GM21825 (cell line): ENCODE measurements around the gene TAF12.
"Not testable (repeated sequence)": the region's sequence is repeated elsewhere in the genome, so short reads cannot be mapped to it uniquely, and the experiment has no call there.

Experiments
- ATAC-seq: cut with Tn5 transposase; IDR thresholded peaks from one replicate; pipeline ENCODE4 v1.9.1; 2021; ENCODE audit warnings: mild to moderate bottlenecking, moderate library complexity; ENCODE audit not compliant: unreplicated experiment

Gene TAF12

DNA sequence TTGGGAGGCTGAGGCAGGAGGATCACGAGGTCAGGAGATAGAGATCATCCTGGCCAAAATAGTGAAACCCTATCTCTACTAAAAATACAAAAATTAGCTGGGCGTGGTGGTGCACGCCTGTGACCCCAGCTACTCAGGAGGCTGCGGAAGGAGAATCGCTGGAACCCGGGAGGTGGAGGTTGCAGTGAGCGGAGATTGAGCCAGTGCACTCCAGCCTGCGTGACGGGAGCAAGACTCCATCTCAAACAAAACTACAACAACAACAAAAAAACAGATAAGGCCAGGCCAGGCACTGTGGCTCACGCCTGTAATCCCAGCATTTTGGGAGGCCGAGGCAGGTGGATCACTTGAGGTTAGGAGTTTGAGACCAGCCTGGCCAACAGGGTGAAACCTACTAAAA is 2.5 kb upstream of the TAF12 start:
- not testable (repeated sequence) for ATAC-seq

DNA sequence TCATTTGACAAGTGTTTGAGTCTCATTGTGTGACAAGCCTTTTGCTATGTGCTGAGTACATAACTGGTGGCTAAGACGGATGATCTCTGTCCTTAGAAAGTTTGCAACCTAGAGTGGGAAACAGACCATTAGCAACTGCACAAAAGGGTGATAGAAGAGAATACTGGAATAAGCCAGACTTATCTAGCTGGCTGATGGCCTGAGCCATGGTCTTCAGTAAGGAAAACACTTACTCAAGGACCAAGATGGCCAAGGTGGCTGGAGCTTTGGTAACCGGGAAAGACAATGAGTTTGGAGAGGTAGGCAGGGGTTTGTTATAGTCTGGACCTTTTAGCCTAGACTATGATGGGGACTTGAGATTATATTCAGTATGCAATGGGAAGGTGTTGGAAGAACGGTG is 1.6 kb upstream of the TAF12 start:
- ATAC-seq, result no peak

DNA sequence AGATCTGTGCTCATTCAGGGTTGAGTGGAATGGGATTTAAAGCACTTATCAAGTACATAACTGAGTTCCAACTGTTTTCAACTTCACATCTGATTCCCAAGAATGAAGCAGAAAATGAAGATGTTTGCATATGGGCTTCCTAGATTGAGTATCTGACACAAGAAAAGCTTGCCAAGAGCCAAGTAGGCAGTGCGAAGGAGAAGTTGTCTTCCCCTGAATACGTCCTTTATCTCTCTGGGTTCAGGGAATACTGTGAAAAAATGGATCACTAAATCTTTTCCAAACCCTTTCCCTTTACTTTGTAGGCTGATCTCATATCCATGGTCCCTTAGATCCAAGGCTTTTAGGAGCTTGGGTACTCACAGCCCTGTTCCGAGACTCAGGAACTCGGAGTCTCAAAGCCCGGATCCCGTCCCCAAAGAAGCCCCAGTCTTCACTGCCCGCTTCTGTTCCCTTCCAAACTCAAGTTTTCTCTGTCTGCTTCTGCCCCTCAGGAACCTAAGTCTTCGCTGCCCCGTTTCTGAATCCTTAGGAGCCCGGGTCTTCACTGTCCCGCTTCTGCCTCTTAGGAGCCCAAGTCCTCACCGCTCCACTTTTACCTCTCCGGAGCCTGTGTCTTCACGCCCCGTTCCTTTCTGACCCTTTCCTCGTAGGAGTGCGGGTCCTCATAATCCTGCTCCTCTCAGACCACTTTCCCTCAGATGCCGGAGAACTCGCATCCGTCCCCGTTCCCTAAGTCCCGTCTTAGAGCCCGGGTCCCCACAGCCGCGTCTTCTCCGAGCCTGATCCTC is 616 bp downstream of the TAF12 start:
- ATAC-seq, result peak; percentile 13

DNA sequence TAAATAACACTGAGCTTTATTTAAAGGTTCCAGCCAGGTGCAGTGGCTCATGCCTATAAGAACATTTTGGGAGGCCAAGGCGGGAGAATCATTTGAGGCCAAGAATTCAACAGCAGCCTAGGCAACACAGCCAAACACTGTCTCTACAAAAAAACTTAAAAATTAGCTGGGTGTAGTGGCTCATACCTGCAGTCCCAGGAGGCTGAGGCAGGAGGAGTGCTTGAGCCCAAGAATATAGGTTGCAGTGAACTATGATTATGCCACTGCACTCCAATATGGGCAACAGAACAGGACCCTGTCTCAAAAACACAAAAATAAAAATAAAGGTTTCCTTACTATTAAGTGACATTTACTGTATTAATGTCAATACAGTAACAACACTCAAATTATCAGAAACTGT is 2.1 kb downstream of the TAF12 start:
- ATAC-seq, result no peak

DNA sequence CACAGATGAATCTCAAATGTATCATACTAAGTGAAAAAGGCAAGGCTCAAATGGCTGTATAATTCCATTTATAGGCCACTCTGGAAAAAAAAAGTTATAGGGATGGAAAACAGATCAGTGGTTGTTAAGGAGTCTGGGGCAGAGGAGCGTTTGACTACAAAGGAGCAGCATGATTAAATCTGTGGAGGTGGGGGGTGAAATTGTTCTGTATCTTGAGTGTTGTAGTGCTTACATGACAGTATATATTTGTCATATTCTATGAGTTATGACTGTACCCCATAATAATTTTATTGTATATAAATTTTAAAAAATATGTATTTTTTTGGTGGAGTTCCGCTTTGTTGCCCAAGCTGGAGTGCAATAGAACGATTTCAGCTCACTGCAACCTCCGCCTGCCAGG is 10.3 kb downstream of the TAF12 start:
- ATAC-seq, result no peak

DNA sequence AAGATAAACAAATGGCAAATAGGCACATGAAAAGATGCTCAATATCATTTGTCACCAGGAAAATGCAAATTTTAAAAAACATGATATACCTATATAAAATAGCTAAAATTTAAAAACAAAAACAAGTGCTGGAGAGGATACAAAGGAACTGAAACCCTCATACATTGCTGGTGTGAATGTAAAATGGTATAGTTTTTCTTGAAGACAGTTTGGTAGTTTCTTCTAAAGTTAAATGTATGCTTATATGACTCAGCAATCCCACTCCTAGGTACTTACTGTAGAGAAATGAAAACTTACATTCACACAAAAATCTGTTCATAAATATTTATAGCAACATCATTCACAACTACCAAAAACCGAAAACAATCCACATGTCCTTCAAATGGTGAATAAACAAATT is 11.2 kb downstream of the TAF12 start:
- no peak for ATAC-seq

DNA sequence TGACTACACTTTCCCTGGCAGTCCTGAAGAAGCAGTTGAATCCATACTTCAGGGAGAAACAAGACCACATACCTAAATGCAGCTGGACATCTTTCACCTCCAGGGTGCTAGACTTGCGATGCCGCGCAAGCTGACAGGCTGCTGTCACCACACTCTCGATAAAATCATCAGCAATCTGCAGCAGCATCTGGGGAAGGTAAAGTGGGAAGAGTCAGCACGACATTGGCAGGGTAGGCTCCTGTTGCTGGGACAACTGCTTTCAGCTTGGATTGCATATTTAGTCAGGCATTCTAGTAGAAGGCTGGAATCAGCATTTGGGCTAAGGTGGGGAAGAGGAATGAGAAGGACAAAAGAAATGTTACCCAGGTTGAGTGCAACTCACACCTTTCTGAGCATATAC is 29.7 kb downstream of the TAF12 start:
- no peak for ATAC-seq

DNA sequence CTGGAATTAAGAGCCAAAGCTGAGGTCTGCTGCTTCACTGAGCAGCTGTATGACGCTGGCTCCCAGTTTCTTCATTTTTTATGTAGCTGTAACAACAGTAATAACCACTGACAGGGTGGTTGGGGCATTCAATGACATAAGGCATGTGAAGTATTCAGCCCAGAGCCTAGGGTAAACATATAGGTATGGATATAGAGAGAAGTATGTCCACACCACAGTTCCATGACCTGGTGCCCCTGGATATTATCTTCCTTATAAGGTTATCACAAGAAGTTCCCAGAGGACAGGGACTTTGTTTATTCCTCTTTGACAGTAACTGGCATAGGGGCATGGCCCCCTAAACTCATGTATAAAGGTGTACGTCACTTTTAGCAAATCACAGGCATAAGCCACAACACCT is 36.1 kb downstream of the TAF12 start:
- no peak for ATAC-seq

DNA sequence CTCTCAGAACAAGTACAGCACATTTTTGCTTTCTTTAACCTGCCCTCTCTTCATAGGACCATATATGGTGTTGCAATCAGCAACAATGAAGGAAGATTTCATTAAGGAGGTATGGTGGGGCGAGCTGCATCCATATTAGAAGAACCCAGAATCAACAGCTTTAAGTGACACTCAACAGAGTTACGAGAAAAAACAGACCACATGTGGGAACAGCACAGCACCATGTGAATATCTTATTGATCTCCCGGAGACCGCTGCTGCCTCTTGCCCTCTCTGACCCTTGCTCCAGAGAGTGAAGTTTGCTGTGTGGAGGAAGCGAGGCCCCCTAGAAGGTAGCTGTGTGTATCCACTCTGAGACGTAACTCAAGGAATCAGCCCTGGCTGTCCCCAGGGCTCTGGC is 37.9 kb downstream of the TAF12 start:
- ATAC-seq, result no peak

DNA sequence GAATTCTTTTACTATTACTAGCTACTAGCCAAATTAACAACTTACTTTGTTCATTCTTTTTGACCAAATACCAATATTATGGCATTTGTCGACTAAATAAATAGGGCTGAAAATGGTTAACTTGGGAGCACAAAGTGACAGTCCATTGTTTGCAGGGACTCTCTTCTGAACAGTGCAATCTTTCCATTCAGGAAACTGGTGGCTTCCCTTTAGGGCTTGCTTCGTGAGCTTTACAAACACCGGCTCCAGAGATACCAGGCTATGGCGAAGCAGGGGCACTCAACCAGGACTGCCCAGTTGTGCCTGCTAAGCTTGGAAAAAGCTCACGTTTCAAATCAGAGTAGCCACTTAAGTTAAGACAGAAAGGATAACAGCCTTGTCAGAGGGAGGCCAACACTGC is 38.5 kb downstream of the TAF12 start:
- ATAC-seq, result no peak

DNA sequence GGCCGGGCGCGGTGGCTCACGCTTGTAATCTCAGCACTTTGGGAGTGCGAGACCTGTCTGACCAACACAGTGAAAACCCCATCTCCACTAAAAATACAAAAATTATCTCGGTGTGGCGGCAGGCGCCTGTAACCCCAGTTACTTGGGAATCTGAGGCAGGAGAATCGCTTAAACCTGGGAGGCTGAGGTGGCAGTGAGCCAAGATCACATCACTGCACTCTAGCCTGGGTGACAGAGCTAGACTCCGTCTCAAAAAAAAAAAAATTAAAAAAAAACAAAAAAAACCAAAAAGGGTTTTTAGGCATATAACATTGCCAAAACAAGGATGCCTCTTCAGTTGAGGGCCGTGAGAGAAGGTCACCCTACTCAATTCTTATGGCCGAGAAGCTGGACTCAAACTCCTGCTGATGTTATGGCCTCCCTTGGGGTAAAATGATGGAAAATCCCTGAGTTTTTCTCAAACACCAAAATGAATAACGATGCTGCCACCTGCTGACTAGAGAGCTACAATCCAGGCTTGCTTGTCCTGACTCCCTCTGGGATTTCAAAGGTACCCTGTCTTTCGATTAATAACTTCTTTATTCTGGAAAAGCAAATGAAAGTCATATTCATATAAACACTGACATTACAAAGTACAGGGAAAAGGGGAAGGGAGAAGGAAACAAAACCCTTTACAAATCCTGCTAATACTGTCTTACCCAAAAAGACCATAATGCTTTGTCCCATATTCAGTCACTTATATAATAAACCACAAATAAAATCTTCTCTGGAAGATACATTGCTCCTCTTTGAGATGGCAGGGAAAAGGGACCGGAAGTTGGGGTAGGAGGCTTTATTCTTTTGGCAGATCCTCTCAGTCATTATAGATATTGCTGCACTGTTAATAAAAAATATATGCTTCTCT is 40.1 kb downstream of the TAF12 start:
- ATAC-seq, result no peak

DNA sequence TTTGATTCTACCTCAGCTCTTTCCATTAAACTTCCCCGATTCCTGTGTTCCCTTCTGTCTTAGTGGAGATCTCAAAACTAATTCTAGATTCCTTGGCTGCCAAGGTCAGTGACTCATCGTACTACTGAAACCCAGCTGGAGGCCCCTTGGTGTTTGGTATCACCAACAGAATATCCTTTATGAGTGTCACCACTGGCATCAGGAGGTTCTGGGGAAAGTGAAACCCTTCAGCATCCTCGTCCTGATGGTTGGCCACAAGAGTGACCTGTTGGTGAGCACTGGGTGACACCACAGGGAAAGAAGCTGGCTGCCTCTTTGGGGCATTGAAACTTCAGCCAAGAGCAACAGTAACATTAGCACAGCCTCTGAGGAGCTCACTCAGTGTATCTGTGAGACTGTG is 41.2 kb downstream of the TAF12 start:
- no peak for ATAC-seq

DNA sequence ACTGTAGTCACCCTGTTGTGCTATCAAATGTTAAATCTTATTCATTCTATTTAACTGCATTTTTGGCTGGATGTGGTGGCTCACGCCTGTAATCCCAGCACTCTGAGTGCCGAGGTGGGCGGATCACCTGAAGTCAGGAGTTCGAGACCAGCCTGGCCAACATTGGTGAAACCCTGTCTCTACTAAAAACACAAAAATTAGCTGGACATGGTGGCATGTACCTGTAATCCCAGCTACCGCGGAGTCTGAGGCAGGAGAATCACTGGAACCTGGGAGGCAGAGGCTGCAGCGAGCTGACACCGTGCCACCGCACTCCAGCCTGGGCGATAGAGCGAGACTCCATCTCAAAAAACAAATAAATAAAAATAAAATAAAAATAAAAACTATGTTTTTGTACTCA is 46.6 kb downstream of the TAF12 start:
- ATAC-seq, result not testable (repeated sequence)

DNA sequence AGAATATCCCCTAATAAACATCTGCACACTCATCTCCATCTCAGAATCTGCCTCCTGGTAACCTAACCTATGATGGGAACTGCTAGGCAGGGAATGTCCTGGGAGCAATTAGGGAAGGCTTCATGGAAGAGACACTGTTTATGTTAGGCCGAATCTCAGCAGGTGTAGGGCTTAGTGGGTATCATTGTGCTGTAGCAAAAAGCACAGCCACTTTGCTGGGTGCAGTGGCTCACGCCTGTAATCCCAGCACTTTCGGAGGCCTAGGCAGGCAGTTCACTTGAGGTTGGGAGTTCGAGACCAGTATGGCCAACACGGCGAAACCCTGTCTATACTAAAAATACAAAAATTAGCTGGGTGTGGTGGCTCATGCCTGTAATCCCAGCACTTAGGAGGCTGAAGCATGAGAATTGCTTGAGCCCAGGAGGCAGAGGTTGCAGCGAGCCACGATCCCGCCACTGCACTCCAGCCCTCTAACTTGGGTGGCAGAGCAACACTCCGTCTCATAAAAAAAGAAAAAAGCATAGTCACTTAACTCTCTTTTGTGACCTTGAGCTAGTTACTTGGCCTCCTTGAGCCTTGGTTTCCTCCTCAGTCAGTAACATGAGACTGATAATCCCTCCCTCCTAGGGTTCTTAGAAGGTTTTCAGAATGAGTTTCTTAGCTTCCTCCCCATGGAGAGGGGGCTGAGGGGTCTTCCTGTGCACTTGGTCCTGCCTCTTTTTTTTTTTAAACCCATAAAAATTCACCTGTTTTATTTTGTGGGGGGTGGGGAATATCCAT is 47.3 kb downstream of the TAF12 start:
- no peak for ATAC-seq

DNA sequence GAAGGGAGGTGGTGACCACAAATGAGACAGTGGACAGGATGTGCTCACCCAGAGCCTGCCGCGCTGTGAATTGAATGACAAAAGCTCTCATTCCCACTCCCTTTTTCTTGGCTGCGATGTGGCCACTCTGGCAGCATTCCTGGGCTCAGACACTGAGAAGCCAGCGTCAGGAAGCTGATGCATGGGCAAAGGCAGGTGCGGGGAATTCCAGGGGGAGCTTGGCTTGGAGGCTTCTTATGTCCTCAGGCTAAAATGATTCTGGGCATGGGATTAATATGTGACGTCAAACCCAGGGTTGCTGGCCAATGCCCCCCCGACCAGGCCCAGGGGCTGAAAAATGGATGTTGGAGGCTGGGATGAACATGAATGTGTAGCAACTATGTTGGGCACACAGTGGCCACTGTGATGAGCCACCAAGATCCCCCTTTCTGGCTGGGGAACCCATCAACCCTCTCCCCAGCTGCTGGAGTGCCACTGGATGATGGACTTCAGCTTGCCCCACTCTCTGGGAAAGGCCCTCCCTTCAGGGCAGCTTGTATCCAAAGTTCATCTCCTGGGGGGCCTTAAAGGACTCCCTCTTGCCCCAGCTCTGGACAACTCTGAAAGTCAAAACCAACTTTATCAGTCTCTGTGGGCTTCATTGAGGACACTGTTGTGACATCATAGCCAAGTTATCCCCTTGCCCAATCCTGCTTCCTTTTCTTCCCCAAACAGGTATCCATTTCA is 48.0 kb downstream of the TAF12 start:
- not testable (repeated sequence) for ATAC-seq

DNA sequence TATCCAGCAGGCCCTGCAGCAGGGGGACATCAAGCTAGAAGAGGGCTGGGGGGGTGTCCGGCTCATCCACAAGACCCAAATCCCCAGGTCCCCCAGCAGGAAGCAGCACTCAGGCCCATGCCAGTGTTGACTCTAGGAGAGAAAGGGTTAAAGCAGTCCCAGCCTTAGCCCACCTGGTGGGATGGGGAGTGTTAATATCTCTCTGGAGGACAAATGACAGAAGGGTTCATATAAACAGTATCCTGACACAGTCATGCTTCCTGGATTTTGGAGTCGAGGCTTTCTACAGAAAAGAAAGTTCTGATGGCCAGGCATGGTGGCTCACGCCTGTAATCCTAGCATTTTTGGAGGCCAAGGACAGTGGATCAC is 48.9 kb downstream of the TAF12 start:
- not testable (repeated sequence) for ATAC-seq

DNA sequence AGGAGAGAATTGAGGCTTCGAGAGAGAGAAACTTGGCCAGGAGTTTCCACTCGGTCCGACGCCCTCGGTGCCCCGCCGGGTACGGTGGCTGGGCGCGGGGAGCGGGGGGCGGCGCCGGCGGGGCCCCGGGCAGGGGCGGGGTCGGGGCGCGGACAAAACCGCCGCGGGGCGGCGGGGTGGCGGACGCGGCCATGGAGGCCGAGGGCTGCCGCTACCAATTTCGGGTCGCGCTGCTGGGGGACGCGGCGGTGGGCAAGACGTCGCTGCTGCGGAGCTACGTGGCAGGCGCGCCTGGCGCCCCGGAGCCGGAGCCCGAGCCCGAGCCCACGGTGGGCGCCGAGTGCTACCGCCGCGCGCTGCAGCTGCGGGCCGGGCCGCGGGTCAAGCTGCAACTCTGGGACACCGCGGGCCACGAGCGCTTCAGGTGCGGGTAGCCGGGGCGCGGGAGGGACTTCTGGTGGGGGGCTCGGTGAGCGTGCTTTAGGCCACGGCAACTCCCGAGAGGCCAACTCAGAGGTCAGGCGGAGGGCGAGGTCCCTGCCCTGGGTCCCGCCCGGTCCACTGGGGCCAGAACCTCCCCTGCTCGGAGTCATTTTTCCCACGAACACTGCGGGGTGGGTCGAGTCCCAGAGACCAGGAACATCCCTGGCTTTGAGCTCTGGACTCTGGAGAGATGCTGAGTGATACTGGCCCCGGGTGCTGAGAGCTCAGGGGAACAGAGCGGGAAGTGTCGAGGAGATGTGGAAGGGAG is 50.4 kb downstream of the TAF12 start:
- ATAC-seq, result no peak

DNA sequence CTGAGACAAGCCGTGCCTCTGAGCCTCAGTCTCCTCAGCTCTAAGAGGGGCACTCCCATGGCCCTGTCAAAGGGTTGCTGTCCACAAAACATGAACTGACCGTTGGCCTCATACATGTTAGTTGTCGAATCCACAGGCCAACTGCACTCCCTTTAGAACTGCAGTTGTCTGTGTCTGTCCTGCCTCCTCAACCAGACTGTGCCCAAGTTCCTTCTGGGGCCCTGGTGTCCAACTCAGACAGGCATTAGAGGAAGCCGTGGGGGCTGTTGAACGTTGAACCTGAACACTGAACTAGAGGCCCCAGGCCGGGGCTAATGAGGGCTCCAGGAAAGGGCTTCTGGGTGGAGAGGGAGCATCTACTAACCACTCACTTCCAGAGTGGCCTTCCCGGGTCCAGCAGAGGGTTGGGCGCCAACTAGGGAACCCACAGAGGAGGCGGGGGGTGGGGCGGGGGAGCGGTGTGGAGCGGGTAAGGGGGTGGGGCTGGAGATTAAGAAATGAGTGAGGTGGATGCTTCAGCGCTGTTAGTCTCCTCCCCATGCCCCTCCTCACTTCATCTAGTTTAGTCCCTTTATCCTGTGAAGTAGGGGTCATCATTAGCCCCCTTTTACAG is 51.1 kb downstream of the TAF12 start, which contains the start of gene RAB42:
TSS of gene RAB42 (plus strand) at position 558 of the 613 bp plus-strand sequence. CDS start 247 bp downstream, outside the sequence.
- ATAC-seq, result no peak

DNA sequence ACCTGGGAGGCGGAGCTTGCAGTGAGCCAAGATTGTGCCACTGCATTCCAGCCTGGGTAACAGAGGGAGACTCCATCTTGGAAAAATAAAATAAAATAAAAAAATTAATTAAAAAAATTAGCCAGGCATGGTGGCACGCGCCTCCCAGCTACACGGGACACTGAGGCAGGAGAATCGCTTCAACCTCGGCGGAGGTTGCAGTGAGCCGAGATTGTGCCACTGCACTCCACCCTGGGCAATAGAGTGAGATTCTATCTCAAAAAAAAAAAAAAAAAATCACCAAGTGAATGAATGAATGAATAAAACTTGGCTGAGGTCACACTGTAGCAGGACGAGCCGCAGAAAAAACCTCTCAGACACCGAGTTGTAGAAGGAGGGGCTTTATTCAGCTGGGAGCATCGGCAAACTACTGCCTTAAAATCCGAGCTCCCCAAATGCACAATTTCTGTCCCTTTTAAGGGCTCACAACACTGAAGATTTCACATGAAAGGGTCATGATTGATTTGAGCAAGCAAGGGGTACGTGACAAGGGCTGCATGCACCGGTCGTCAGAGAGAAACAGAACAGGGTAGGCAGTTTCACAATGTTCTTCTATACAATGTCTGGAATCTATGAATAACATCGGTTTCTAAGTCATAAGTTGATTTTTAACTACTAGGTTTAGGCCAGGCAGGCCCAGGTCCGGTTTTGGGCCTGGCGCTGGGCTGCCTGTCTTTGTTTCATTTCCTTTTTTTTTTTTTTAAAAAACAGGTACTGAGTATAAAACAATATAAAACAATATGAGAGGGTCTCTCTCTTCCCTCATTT is 56.1 kb downstream of the TAF12 start:
- ATAC-seq, result not testable (repeated sequence)
